Forelimb muscle (tissue), 1 donor: ENCODE results near the gene POTEC. TPM values are rescaled to one million over a fixed set of nuclear protein-coding genes. Genes with fewer than 3 reads are reported as not detected.

Experiments
- polyA plus RNA-seq: library from polyadenylated mRNA; unstranded; fragments of 120-200 nt; gene quantifications from one replicate; pipeline ENCODE4 v1.2.1, GENCODE V29; 2013; ENCODE audit not compliant: insufficient read length

Gene POTEC
- polyA plus RNA-seq, 1 donor = not detected

Other genes starting within 250 kb of the POTEC start
- 0.06 TPM for gene ANKRD30B, start 204.6 kb upstream of the POTEC start, polyA plus RNA-seq